ENCODE data around the gene NPAS4.
"Not testable (repeated sequence)": the region's sequence is repeated elsewhere in the genome, so short reads cannot be mapped to it uniquely, and the experiment has no call there.

The NPAS4 gene

GRCh38 chr11:66457826-66458225 lies 37.0 kb downstream of the NPAS4 start:
- no peak for DNase-seq (ENCODE audit: low spot score)

DNA sequence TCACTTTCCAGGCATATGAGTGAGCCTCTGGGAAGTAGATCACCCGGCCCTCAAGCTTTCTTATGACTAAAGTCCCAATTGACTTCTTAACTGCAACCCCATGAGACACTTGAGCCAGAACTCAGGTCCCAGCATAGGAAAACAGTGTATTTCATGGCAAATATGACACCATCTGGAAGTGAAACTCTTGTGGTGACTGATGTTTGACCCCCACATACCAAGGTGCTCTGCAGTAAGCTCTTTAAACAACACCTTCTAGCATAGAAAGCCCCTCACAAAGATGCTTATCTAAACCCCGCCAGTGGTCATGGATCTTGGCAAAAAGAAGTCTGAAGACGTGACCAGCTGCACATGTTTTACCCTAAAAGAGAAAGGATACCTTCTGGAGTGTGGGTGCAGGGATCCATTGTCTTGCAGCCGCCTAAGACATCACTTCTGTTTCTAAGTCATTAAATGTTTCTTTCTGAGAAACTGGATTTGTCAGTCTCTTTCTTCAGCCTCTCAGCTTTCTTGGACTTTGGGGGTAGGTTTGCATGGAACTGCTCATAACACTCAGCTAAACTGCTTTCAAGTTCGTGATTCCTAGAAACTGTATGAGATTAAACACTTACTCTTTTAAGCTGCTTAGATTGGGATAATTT lies 38.4 kb downstream of the NPAS4 start:
- DNase-seq (ENCODE audit: low spot score): no peak

- no peak for DNase-seq (ENCODE audit: low spot score)
These were observed 41.2 kb downstream of the NPAS4 start for GRCh38 chr11:66462010-66462409.

- DNase-seq (ENCODE audit: low spot score): no peak
These were observed 42.1 kb downstream of the NPAS4 start for GRCh38 chr11:66462911-66463310.

- DNase-seq (ENCODE audit: low spot score): not testable (repeated sequence)
These were observed 43.3 kb downstream of the NPAS4 start for GRCh38 chr11:66464116-66464515.

- DNase-seq (ENCODE audit: low spot score): no peak
These were observed 44.1 kb downstream of the NPAS4 start for GRCh38 chr11:66464916-66465315.

GRCh38 chr11:66465373-66466224 lies 44.8 kb downstream of the NPAS4 start:
- no peak for DNase-seq (ENCODE audit: low spot score)

DNA sequence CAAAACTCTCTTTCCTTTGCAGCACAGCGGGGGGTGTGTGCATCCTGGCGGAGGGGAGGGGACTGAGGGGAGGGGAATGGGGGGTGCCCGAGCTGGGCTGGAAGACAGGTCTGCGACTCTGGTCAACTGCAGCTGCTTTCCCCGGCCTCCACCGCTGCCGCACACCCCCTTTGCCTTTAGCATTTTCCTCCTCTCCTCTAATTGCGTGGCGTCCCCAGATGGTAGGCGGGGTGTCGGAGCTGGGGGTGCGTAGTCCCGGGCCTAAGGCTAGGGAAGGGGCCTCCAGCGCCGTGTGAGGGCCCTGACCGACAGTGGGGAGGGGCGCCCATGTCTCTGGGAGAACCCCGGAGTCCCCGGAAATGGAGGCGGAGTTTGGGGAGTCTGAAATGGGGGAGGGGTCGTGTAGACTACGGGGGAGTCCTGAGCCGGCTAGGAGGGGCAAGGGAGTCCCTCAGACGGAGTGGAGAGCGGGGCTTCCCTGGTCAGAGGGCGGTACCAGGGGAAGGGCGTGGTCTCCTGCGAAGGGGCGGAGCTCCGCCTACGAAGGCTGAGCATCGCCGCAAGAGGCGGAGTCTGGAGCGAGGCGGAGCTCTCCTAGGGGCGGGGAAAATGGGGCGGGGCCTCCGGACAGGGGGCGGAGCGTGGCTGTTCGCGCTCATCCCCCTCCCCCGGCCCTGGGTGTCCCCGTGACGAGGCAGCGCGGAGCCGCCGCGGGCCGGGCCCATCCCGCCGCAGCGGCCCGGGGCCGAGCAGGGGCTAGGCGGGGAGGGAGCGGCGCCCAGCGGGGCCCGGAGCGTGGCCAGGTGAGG lies 45.6 kb downstream of the NPAS4 start, which contains the start of gene PELI3:
PELI3 (plus strand) TSS at position 681 of the 809 bp plus-strand sequence. CDS start 1,224 bp downstream, outside the sequence.
- DNase-seq (ENCODE audit: low spot score): peak; percentile 86

DNA sequence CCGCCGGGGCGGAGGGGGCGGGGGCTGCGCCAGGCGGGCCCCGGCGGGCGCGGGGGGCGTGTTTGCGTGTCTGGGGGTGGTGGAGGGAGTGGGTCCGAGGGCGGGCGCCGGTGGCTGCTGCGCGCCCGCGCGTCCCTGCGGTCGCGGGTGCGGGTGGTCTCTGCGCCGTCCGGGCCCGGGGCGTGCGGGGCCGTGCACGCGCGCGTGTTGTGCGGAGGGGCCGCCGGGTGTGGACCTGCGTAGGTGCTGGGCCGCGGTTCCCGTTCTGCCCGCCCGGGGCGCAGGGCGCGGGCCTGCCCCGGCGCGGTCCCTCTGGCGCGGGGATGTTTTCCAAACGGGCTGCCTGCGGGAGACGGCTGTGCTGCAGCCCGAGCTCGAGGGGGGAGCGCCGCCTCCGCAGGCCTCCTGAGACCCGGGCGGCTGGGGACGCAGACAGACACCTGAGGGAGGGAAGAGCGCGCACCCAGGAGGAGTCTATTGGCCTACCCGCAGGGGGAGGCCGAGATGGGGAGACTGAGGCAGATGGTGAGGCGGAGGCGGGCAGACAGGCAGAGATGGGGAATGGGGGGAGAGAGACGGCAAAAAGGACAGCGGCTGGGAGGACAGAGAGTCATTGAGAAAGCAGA lies 46.3 kb downstream of the NPAS4 start:
- DNase-seq (ENCODE audit: low spot score): no peak

GRCh38 chr11:66467756-66468155 lies 46.9 kb downstream of the NPAS4 start:
- no peak for DNase-seq (ENCODE audit: low spot score)

GRCh38 chr11:66468691-66469090 lies 47.9 kb downstream of the NPAS4 start:
- no peak for DNase-seq (ENCODE audit: low spot score)

DNA sequence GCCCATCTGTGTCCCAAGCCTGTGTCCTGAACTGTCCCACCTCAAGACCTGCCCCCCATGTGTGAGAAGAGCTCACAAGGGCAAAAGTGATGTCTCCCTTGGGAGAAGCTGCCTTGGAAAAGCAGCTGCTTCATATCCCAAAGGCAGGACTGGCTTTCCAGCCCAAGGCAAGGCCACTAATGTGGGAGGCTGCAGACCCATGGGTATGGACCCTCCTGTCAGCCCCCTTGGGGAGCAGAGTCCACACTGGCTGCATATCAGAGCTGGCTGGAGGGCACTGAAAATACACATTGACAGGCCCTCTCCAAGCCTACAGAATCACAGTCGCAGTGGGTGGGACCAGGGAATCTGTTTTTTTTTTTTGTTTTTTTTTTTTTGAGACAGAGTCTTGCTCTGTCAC lies 48.6 kb downstream of the NPAS4 start:
- DNase-seq (ENCODE audit: low spot score): no peak

- no peak for DNase-seq (ENCODE audit: low spot score)
These were observed 49.2 kb downstream of the NPAS4 start for GRCh38 chr11:66470015-66470414.

GRCh38 chr11:66471142-66471541 lies 50.3 kb downstream of the NPAS4 start:
- no peak for DNase-seq (ENCODE audit: low spot score)

DNA sequence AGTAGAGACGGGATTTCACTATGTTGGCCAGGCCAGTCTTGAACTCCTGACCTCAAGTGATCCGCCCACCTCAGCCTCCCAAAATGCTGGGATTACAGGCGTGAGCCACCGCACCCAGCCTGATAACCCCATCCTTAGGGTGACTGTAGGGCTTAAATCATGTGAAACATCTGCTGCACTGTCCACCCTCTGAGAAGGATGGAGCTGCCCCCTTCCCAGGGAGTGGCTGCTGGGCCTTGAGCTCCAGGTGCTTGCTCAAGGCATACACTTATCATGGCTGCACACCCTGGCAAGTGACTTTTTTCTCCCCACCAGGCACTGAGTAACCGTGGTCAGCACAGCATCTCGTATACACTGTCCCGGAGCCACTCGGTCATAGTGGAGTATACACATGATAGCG lies 51.2 kb downstream of the NPAS4 start:
- DNase-seq (ENCODE audit: low spot score): no peak

- DNase-seq (ENCODE audit: low spot score): no peak
These were observed 52.3 kb downstream of the NPAS4 start for GRCh38 chr11:66473167-66473566.

GRCh38 chr11:66473608-66474515 lies 53.0 kb downstream of the NPAS4 start:
- DNase-seq (ENCODE audit: low spot score): no peak

- no peak for DNase-seq (ENCODE audit: low spot score)
These were observed 54.7 kb downstream of the NPAS4 start for GRCh38 chr11:66475349-66476172.
